Transverse colon (tissue), 4 donors: ENCODE data around the gene CAMSAP1. TPM values are rescaled to one million over a fixed set of nuclear protein-coding genes. Genes with fewer than 3 reads are reported as not detected.

Source experiments
- DNase-seq: peaks from one replicate; pipeline ENCODE4 v3.0.0-alpha.2; 2019
- H3K27ac ChIP-seq, 4 donors: fragments of 200-600 bp; sonication (generic); 2 replicates each; pipeline ENCODE4 v1.5.1; 2016 to 2018; ENCODE audit warnings: inconsistent platforms in 4 of 4
- H3K27me3 ChIP-seq: fragments of 200-600 bp; sonication (generic); 2 replicates; pipeline ENCODE4 v1.5.1; 2017; ENCODE audit warnings: inconsistent platforms
- H3K36me3 ChIP-seq, 4 donors: fragments of 200-600 bp; sonication (generic); 2 replicates each; pipeline ENCODE4 v1.5.1; 2017 to 2019; ENCODE audit warnings: inconsistent platforms in 4 of 4
- H3K4me1 ChIP-seq, 4 donors: fragments of 200-600 bp; sonication (generic); 2 replicates each; pipeline ENCODE4 v1.5.1; 2017 to 2020; ENCODE audit warnings: inconsistent platforms in 4 of 4
- H3K4me3 ChIP-seq, 4 donors: fragments of 200-600 bp; sonication (generic); 1 replicate in 1 of 4; 2 replicates in 3 of 4; pipeline versions ENCODE4 v1.5.1 to v1.6.1; 2017 to 2019; ENCODE audit warnings: inconsistent platforms in 4 of 4
- H3K9me3 ChIP-seq, 2 donors: fragments of 200-600 bp; sonication (generic); 2 replicates each; pipeline ENCODE4 v1.5.1; 2017 to 2019; ENCODE audit warnings: inconsistent platforms in 2 of 2
- EP300 ChIP-seq: sonication (generic); formaldehyde crosslinking; IDR thresholded peaks from one replicate; pipeline ENCODE4 v1.6.1; 2017; ENCODE audit warnings: antibody characterized with exemption, low read depth
- POLR2A ChIP-seq: fragments of 450-650 bp; IDR thresholded peaks from one replicate; pipeline ENCODE4 v1.6.1; 2016; ENCODE audit warnings: antibody characterized with exemption, mild to moderate bottlenecking, moderate library complexity
- POLR2AphosphoS5 ChIP-seq, 3 donors: sonication (generic); formaldehyde crosslinking; IDR thresholded peaks; one replicate each; pipeline ENCODE4 v1.6.1; 2016; ENCODE audit warnings: antibody characterized with exemption in 3 of 3
- WGBS, 2 donors: methylation state at CpG; one replicate each; pipeline ENCODE4 v1.1.5; 2018; ENCODE audit warnings: low coverage in 1 of 2; 5-methylcytosine and 5-hydroxymethylcytosine counted together
- in situ Hi-C, 4 donors: fragments of 200-750 bp; cut with MboI; loops; one replicate each; pipeline versions ENCODE4 v1.15.0 to v1.15.1; 2017; ENCODE audit warnings: low sequenced_read_pairs in 3 of 4, low pct_ligation_motif_present in 1 of 4, low pct_unique_long_range_greater_than_20kb in 1 of 4
- intact Hi-C: fragments of 100-400 bp; cut with DNase I; formaldehyde crosslinking; loops from one replicate; pipeline ENCODE4 v1.15.1; 2023; ENCODE audit warnings: low total_unique reads
- total RNA-seq, 4 donors: library from RNA; depleted of rRNA; stranded (reverse); fragments of >200 nt; gene quantifications; one replicate each; pipeline ENCODE4 v1.1.0, GENCODE V29; 2016
- TF ChIP-seq, protein P1 (sequence below), 5 experiments: fragments of 200-600 bp in 3 of 5; fragments of 450-650 bp in 2 of 5; sonication (generic) in 3 of 5; IDR thresholded peaks; 1 replicate in 2 of 5; 2 replicates in 3 of 5; pipeline ENCODE4 v1.5.1; 2016 to 2017; ENCODE audit warnings: antibody characterized with exemption in 5 of 5, inconsistent platforms in 3 of 5, mild to moderate bottlenecking in 2 of 5, moderate library complexity in 1 of 5

CAMSAP1 gene
- total RNA-seq, 4 donors from 2014 or later, result 17.3 to 88.0 (median 23.8) TPM

DNA sequence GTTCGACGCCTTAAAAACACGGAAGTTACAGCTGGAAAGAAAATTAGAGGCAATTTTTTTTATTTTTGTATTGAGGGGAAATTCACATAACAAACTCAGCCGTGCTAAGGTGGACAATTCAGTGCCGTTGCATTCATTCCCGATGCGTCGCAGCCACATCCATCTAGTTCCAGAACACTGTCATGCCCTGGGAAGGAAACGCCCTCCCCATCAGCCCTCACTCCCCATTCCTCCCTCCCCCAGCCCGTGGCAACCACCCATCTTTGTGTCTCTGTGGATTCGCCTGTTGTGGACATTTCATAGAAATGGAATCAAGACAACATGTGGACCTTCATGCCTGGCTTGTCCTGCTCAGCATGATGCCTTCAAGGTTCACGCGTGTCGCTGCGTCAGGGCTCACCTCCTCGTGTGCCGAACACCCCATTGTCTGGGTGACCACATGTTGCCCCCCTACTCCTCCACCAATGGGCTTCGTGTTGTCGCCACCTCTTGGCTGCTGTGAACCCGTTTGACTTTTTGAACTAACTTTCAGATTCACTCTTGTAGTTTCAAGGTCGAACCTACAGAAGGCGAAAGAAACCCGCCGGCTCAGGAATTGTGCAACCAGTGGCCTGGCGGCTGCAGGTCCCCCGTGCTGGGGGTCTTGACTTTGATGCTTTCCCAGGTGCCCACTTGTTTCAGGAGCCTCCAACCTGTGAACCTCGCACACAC, 17.4 kb upstream of the CAMSAP1 start:
- no peak for DNase-seq
- 80 to 86% methylated on average over 1 to 27 of the region's 27 CpGs for WGBS, 2 donors
- H3K9me3 ChIP-seq, result no peaks in the 10 kb centered on the region
- TF ChIP-seq POLR2AphosphoS5 (IDR thresholded peaks at IDR 0.05), result no peak
- TF ChIP-seq EP300, result no peak
- H3K4me3 ChIP-seq, result no peak overlapping the region
- peaks cover 0 to 5% (median 0%) of the 10 kb centered on the region in 4 donors for H3K36me3 ChIP-seq
- in situ Hi-C loops, result no loop called here
- H3K27me3 ChIP-seq, result no peaks in the 10 kb centered on the region
- H3K4me1 ChIP-seq, result no peaks in the 10 kb centered on the region
- no peak overlapping the region for H3K27ac ChIP-seq
- intact Hi-C loops, result no loop called here

DNA sequence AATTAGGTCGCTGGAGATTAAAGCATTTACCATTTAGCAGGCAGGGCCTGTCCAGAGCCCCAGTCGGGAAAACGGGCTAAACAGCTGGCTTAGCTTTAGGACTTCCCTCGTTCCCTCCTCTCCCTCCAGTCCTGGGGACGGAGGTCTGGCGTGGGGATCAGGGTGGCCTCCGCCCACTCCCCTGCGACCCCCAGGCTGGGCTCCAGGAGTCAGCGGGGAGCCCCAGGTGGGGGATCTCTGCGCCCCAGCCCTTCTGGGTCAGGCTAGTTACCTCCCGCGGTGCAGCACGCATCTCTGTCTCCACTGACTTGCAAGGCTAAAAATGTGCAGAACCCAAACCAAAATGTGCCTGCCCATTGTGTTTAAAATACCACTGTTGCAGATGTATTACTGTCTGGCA, 16.2 kb upstream of the CAMSAP1 start:
- H3K4me3 ChIP-seq, result no peak overlapping the region
- intact Hi-C loops (no loop called here), in situ Hi-C loops (no loop called here)
- peaks cover 0 to 5% (median 0%) of the 10 kb centered on the region in 4 donors for H3K36me3 ChIP-seq
- no peak for DNase-seq
- TF ChIP-seq POLR2A (no peak), EP300 (no peak), POLR2AphosphoS5 (IDR thresholded peaks at IDR 0.05) (no peak)
- TF ChIP-seq, protein P1, sequence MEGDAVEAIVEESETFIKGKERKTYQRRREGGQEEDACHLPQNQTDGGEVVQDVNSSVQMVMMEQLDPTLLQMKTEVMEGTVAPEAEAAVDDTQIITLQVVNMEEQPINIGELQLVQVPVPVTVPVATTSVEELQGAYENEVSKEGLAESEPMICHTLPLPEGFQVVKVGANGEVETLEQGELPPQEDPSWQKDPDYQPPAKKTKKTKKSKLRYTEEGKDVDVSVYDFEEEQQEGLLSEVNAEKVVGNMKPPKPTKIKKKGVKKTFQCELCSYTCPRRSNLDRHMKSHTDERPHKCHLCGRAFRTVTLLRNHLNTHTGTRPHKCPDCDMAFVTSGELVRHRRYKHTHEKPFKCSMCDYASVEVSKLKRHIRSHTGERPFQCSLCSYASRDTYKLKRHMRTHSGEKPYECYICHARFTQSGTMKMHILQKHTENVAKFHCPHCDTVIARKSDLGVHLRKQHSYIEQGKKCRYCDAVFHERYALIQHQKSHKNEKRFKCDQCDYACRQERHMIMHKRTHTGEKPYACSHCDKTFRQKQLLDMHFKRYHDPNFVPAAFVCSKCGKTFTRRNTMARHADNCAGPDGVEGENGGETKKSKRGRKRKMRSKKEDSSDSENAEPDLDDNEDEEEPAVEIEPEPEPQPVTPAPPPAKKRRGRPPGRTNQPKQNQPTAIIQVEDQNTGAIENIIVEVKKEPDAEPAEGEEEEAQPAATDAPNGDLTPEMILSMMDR (IDR thresholded peaks at IDR 0.05), result no peak
- no peaks in the 10 kb centered on the region for H3K4me1 ChIP-seq
- no peaks in the 10 kb centered on the region for H3K27me3 ChIP-seq
- H3K9me3 ChIP-seq, result peaks cover 0 to 6% of the 10 kb centered on the region in 2 donors
- 96 to 100% methylated on average over 1 to 13 of the region's 13 CpGs for WGBS, 2 donors
- no peak overlapping the region for H3K27ac ChIP-seq

DNA sequence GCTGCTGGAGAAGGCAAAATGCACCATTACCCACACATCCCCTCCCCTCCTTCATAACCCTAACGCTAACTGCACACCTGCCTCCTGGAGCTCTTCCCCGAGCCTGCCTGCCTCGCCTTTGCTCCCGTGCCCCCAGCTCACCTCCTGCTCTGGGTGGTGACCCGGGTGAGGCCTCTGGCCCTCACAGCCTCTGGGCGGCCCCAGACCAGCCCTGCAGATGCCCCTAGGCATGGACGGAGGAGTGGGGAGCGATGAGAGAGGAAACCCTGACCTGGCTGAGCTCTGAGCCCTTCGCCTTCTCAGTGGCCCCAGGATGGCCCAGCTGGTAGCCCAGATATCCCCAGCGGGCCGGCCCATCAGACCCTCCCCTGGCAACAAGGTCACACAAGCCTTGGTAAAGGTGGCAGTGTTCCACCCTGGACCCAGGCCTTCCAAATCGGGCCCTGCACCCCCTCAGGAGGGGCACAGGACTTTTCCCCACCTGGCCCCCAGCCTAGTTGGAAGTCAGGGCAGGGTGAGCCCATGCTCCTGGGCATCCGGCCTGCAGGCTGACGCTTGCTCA, 14.5 kb upstream of the CAMSAP1 start:
- in situ Hi-C loops (no loop called here), intact Hi-C loops (no loop called here)
- Histone ChIP-seq H3K4me1 (no peaks in the 10 kb centered on the region), H3K27me3 (no peaks in the 10 kb centered on the region), H3K4me3 (no peak overlapping the region), H3K27ac (no peak overlapping the region), H3K9me3 (peaks cover 14 to 21% of the 10 kb centered on the region in 2 donors), H3K36me3 (peaks cover 0 to 5% (median 0%) of the 10 kb centered on the region in 4 donors)
- TF ChIP-seq EP300 (no peak), POLR2AphosphoS5 (IDR thresholded peaks at IDR 0.05) (no peak), POLR2A (no peak)
- TF ChIP-seq, protein P1 (IDR thresholded peaks at IDR 0.05), result no peak
- no peak for DNase-seq
- 80 to 82% methylated on average over 1 to 14 of the region's 14 CpGs for WGBS, 2 donors

DNA sequence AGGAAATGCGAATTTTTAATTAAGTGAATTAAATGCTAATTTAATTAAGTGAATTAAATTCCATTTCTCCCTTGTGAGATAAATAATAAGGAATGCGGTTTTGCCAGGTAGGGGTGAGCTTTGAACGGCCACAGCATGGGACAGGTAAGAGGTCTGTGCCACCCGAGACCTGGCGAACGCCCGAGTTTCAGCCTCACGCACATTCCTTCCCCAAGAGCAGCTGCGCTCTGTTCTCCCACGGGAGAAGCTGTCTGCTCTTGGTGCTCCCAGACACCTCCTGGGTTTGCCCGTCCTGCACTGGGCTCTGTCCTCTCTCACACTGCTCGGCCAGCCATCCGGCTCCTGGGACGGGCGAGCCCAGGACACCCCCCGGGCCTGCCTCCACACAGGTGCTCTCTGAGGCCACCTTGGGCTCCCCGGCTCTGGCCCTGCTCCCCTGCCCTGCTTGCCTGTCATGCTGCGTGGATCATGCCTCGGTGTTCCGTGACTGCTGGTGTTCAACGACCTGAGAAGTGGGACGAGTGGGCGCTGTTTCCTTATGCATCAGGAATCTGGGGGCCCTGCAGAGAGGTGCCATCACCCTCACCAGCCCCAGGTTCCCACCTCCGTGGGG, 13.7 kb upstream of the CAMSAP1 start:
- DNase-seq, result no peak
- in situ Hi-C loops (no loop called here), intact Hi-C loops (no loop called here)
- no peak for TF ChIP-seq EP300
- TF ChIP-seq, protein P1 (IDR thresholded peaks at IDR 0.05), result no peak
- TF ChIP-seq POLR2AphosphoS5 (IDR thresholded peaks at IDR 0.05), result no peak
- no peak for TF ChIP-seq POLR2A
- Histone ChIP-seq H3K36me3 (peaks cover 0 to 6% (median 4%) of the 10 kb centered on the region in 4 donors), H3K4me3 (no peak overlapping the region), H3K27ac (no peak overlapping the region), H3K9me3 (peaks cover 21 to 28% of the 10 kb centered on the region in 2 donors), H3K27me3 (no peaks in the 10 kb centered on the region), H3K4me1 (no peaks in the 10 kb centered on the region)
- WGBS, 2 donors, result 86 to 100% methylated on average over 1 to 24 of the region's 24 CpGs
